HG02870 (cell line): ENCODE measurements around the gene ELMO3.

ENCODE experiments used
- ATAC-seq: cut with Tn5 transposase; IDR thresholded peaks from one replicate; pipeline ENCODE4 v1.9.1; 2021; ENCODE audit warnings: mild to moderate bottlenecking, moderate library complexity; ENCODE audit not compliant: unreplicated experiment

Gene ELMO3

GRCh38 chr16:67238806-67239470 lies 40.0 kb downstream of the ELMO3 start:
- ATAC-seq, result no peak

GRCh38 chr16:67240506-67240905 lies 41.6 kb downstream of the ELMO3 start:
- ATAC-seq, result no peak

GRCh38 chr16:67241008-67241900 lies 42.3 kb downstream of the ELMO3 start:
- ATAC-seq, result no peak

GRCh38 chr16:67242138-67242730 lies 43.3 kb downstream of the ELMO3 start:
- no peak for ATAC-seq

- no peak for ATAC-seq
Observed at GRCh38 chr16:67243481-67243880, 44.5 kb downstream of the ELMO3 start.

- peak; percentile 54 for ATAC-seq
Observed at GRCh38 chr16:67244387-67245185, 45.7 kb downstream of the ELMO3 start.

GRCh38 chr16:67245186-67245585 lies 46.3 kb downstream of the ELMO3 start:
- ATAC-seq, result no peak

GRCh38 chr16:67245674-67246080 lies 46.7 kb downstream of the ELMO3 start:
- ATAC-seq, result no peak

GRCh38 chr16:67246081-67246755 lies 47.3 kb downstream of the ELMO3 start:
- no peak for ATAC-seq

- ATAC-seq, result no peak
Observed at GRCh38 chr16:67246756-67247191, 47.8 kb downstream of the ELMO3 start.

- peak; percentile 38 for ATAC-seq
Observed at GRCh38 chr16:67247192-67248072, 48.5 kb downstream of the ELMO3 start, which contains the start of gene FHOD1. Gene FHOD1, minus strand, starts transcription at chr16:67247481. Its CDS starts 71 bp downstream, at chr16:67247410.

- ATAC-seq, result no peak
Observed at GRCh38 chr16:67248073-67248400, 49.1 kb downstream of the ELMO3 start.

GRCh38 chr16:67248401-67249177 lies 49.7 kb downstream of the ELMO3 start, which contains the start of gene SLC9A5:
Gene SLC9A5, plus strand, starts transcription at chr16:67248979. Its CDS starts 36 bp downstream, at chr16:67249015.
- ATAC-seq, result no peak

GRCh38 chr16:67249178-67250044 lies 50.5 kb downstream of the ELMO3 start:
- ATAC-seq, result no peak

- ATAC-seq, result no peak
Observed at GRCh38 chr16:67250045-67250327, 51.1 kb downstream of the ELMO3 start.

GRCh38 chr16:67252609-67253497 lies 53.9 kb downstream of the ELMO3 start:
- no peak for ATAC-seq
